Amygdala (tissue), 56 donors: ENCODE data around the gene TANGO2.

Source experiments
- DNase-seq, 56 donors: peaks; one replicate each; lab custom pipeline; 2025; lab: John Stamatoyannopoulos, UW

Gene TANGO2, protein sequence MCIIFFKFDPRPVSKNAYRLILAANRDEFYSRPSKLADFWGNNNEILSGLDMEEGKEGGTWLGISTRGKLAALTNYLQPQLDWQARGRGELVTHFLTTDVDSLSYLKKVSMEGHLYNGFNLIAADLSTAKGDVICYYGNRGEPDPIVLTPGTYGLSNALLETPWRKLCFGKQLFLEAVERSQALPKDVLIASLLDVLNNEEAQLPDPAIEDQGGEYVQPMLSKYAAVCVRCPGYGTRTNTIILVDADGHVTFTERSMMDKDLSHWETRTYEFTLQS

DNA sequence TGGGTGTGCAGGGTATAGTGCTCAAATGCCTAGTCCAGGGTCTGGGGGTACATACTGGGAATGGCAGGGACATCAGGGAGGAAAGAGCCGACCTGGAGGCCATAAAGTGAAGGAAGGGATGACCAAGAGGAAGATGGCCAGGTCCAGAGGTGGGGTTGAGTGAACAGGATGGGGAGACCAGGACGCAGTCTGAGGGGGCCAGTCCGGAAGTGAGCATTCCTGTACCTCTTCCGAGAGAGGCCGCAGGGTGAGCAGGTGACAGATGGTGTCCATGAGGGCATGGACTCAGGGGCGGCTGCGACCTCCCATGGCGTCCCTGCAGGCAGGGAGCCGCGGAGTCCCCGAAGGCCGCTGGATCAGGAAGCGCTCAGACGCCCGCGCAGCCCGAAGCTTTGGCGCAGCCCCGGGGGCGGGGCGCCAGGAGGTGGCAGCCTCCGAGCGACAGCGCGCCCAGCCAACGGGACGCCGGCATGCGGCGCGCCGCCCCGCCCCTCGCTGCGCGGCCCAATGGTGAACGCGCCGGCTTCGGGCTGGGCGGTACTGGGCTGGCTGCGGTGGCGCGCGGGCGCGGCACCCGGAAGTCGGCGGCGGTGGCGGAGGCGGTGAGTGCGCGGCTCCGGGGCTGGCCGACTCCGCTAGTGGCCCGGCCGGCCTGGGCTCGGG lies at the start of gene TANGO2:
TSS of gene TANGO2 (plus strand) at position 578 of the 663 bp plus-strand sequence. CDS start 15,689 bp downstream, outside the sequence.
- DNase-seq, result peak in 55 of 56 donors; percentile 44 to 95 (median 81)

DNA sequence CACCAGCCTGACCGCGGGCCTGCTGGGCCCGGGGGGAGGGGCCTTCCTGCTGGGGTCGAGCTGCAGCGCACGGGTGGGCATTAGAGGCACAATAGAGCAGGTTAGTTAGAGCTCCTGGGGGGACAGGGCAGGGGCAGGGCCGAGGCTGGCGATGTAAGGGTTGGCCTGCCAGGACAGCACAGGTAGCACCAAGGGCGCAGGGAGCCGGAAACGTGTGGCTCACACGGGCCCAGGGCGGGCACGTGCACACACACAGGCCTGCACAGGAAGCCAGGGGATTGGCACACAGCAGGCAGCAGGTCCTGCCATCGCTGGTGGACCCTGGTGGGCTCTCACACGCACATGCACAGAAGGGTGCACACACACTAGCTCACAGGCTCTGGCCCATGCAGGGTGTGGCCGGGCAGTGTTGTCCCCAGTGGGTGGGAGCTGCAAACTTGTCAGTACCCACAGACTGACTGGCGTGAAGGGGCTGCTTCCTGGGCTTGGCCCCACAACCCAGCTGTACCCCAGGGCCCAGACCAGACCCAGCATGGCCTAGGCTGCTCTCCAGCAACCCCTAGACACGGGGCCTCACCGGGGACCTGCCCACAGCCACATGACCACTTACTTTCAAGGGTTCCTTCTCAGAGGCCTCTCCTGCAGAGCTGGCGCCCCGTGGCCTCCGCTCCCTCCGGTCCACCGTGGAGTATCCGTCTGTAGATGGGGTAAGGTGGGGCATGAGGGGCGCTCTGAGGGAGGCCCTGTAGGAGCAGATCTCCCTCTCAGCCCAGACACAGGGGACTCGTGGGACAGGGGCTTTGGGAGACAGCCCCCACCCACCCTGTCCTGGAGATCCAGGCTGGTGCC lies 49.4 kb upstream of the TANGO2 start:
- no peak for DNase-seq

DNA sequence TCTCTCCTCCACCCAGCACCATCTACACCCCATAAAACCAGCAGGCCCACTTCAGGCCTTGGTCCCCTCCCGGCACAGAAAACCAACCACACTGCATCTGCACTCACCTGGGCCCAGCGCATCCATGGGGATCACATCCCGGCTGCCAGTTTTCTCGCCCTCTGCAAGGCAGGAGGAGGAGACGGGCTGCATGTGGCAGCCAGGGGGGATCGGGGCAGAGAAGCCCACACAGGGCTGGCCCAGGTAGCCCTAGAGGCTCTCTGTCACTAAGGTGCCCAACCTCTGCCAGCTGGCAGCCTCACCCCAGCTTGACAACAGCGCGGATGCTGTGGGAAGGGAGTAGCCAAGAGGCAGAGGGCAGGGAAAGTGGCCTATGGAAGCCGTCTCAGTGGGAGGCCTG lies 48.7 kb upstream of the TANGO2 start:
- DNase-seq, result no peak

DNA sequence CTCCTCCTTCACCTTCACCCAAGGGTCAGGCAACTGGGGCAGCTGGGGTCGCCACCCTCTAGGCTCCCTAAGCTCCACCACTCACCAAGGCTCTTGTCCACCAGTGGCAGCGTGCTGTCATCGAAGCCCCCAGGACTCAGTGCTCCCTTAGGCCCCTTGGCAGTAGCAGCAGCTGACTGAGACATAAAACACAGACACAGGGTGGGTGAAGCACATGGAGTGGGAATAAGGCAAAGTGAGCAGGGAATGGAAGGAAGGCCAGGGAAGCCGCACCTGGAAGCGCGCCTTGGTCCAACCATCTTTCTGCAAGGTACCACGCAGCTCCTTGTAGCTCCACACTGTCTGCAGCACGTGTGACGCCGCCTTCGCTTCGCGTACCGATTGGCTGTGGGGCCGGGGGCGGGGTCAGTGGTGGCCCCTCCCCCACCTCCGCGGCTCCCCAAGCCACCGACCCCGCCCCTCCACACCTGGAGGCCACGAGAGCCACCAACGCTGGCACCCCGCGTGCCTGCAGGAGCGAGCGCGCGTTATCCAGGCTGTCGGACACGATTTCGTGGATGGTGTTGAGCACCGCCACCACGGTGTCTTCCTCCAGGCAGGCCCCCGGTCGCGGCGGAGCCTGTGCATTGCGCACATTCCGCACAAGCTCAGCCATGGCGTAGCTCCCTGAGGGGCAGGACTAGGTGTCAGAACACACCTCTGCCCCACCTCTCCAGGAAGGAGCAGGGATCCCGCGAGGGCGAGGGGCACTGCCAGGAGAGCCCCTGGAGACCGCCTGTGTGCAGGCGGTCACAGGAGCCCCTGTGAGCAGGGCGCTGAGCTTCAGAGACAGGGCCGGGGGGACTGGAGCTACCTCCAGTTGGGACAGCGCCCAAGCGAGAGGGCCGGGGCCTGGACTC lies 48.0 kb upstream of the TANGO2 start:
- DNase-seq, result no peak

DNA sequence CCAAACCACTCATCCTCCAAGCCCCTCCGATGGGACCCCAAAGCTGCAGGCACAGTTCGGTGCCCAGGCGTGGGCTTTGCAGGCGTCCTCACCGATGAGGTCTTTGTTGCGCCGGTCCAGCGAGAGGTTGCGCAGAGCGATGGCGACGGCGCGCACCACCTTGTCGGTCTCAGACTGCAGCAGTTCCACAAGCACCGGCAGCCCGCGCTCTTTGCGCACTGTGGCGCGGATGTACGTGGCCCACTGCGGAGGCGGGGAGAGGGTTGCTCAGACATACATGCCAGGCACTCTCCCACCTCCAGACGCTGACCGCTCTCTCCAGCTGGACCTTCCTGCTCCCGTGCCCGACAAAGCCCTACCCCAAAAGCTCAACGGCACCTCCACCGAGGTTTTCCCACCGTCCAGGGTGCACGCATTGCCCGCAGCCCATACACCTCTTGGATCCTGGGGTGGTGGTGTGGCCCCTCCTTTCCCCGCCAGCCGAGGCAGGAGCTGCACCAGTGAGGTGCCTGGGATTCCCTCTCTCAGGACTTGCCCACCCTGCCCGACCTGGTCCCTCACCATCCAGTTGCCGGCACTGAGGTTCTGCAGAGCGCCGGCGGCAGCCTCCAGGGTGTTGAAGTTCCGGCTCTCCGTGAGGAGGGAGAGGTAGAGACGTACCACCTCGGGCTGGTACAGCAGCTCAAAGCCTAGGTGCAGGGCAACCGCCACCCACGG lies 47.2 kb upstream of the TANGO2 start:
- DNase-seq, result no peak

DNA sequence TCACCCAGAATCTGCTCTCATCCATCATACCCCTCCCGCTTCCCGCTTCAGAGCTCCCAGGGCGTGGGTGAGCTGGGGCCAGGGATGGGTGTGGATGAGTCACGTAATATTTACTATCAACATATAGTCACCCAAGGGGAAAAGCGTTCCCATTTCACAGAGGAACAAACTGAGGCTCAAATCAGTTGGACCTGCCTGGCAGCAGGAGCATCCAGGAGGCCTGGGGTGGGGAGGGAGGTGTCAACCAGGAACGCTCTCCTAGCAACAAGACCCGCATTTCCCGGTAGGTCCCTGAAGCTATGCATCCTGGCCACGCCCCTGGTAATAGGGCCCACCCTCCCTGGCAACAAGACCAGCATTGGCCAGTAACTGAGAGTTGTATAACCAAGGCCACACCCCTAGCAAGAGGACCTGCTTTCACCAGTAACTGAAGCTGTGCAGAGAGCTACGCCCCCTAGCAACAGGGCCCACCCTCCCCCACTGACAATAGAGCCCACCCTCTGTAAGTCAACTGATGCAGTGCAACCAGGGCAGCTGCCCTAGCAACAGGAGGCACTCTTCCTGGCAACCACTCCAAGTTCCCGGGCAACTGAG lies 46.5 kb upstream of the TANGO2 start:
- DNase-seq, result peak in 37 of 56 donors; percentile 12 to 71 (median 48)

DNA sequence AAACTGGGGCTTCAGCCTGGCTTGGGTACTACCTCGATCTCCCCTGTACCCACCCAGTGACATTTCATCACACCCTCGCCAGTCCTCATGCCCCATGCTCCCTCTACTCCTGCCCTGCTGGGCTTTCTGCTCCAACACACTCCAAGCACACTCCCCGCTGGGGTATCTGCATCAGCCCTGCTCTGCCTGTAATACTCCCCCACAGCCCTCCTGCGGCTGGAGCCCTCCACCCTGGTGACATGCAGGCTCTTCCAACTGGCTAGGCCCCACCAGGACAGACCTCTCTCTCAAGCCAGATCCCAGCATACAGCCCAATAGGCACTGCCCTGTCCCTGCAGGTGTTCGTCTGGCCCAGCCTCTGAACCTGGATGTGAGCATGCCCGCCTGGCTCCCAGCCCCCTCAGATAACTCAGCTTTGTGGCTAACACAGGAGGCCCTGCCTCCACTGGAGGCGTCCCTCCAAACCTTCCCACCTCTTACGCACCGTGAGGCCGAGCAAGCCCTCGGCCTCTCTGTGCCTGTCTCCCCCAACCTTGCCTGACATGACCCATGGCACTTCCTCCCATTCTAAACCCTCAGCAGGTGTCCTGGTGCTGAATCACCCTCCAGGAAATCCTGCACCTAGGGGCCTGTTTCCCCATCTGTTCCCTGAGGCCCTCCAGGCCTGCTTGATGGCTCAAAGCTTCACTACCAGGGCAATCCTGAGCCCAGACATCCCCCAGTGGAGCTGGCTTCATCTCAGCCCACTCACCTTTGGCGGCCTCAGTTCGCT lies 45.8 kb upstream of the TANGO2 start:
- DNase-seq, result no peak

DNA sequence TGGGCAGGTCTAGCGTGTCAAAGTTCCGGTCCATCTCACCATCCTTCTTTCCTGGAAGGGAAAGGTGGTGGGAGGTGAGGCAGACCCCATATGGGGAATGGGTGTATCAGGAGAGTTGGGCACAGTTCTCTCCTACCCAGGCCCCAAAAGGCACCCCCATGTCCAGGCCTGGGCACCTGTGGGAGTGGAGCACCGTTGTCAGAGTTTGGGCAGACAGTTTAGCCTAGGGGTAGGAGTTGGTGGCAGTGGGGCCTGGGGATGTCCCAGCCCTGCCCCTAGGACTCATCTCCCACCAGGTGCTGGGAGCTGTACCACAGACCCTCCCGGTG lies 45.2 kb upstream of the TANGO2 start:
- DNase-seq, result no peak

DNA sequence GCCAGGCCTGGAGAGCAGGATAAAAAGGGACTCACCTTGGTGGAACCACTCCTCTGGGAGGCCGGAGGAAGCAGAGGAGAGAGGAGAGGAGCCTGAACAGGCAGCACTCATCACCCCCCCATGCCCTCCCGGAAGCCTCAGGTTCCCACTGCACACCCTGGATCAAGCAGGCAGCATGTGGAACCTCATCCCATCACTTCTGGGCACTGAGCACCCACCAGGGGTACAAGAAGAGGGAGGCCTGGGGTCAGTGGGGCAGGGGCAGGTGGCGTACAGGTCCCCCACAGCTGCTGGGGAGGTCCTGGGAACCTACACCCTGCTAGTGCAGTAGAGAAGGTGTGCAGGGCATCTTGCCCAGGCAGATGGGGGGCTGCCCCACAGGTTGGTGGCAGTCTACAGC lies 44.2 kb upstream of the TANGO2 start:
- DNase-seq, result no peak

DNA sequence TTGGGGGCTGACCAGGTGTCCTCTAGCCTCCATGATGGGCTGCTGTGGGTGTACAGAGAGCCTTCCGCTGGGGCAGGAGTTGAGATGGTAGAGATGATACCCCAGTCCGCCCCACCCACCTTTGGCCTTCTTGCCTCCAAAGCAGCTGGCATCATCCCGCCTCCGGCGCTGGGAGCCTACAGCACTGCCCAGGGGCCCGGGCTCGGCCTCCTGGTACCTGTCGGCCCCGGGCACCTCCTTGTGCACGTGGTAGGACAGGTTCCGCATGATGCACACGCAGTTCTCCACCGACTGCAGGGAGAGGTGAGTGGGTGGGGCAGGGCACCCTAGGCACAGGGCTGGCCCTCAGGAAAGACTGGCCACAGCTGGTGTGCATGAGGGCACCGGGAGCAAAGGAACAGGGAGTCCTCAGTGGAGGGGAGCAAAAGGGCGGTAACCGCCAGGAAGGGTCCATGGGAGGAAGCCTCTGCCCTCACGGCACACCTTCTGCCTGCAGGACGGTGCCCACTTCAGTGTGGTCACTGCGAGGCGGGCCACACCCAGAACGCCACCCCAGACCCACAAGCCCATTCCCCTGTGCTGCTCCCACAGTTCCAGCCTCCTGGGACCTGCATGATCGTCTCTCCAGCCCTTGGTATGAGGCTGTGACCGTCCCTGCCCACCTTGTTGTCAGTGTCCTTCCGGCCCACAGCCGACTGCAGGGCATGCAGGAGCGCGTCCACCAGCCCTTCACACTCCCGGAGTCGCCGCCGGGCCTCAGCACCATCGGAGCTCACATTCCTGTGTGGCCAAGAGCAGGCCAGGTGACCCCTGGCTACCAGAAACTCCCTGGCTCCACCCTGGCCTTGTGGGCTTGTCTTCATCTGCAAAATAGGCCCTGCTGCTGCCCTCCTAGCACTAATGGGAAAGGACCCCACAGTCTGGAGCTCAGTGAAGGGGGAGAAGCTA lies 43.3 kb upstream of the TANGO2 start:
- no peak for DNase-seq

DNA sequence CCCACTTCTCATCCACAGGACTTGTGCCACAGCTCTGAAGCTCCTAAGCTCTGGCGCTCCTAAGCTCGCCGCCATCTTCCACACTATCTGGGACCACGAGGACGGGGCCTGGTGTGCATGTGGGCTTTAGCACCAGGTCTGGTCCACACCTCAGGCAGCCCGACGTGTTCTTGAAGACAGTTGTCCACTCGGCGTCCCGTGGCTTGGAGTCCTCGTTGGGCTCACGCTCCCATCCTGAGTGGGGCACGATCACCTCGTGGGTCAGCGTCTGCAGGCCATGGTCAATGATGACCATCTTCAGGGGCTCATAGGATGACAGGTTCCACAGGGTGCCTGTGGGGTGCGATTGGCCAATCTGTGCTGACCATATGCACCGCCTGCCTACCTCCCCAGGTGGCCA lies 42.2 kb upstream of the TANGO2 start:
- DNase-seq, result no peak

DNA sequence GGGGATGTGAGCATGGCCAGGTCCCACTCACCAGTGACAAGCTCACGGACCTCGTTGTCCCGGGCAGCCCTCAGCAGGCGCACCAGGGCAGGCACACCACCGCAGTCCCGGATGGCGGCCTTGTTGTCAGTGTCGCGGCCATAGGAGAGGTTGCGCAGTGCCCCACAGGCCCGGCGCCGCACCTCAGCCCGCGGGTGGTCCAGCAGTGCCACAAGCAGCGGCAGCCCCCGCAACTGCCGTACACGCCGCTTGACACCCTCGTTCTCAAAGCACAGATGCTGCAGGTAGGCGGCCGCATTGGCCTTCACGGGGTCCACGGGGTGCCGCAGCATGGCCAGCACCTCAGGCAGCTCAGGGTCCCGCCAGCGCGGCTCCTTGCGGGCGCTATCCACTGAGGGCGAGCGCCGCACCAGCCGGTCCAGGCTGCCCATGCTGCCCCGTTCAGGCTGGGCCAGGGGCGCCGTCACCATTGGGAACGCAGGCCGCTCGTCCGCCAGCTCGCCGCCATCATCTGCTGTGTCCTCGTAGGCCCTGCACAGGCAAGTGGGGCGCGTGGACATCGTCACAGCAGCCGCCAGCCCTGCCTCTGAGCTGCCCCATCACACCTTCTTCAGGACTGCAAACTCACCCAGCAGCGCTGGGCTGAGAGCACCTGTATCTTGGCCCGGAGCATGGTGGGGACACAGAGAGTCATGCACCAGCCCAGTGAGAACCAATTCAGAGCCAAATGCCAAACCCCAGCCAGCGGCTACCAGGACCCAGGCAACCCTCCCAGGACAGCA lies 41.0 kb upstream of the TANGO2 start:
- DNase-seq, result no peak

DNA sequence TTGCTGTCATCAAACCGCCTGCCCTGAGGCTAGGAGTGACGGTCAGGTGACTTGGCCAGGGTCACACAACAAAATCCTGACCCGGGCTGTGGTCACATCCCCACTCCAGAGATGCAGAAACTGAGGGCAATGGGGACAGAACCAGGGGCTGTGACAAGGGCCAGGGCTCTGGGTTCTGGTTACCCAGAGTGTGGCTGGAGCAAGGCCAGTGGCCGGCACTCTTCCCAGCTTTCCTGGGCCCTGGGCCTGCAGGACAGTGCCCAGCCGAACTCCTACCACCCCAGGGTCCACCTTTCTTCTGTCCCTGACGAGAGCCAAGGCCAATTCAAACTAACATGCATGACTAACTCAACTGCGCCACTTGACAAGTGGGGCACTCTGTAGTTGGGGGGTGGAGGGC lies 40.1 kb upstream of the TANGO2 start:
- no peak for DNase-seq

DNA sequence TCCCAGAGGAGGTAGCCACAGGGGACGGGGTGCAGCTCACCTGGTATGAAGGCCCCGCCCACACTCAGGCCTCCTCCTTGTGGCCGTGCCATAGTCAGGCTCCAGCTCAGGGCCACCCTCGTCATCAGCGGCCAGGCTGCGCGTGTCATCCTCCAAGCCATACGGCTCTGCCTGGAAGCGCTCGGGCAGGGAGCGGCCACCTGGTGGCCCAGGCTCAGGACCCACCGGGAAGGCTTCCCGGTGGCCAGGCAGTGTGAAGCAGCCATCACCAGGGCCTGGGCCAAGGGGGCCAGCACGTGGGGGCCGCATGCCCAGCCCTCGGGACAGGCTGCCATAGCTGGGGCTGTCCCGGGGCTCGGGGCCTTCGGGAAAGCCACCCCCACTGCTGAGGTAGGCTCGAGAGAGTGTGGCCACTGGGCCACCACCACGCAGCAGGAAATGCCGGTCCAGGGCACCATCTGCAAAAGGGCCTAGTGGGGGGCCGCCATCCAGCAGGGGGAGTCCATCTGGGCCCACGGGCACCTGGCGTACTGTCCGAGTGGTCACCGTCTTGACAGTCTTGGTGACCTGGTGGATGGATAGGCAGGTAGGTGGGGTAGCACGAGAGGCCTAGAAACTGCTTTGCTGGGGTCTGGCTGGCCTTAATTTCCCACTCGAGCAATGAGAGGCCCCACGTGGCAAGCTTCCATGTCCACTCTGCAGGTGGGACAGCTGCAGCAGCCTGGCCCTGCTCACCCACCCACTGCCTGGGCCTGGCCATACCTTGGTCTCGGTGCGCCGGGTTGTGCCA lies 39.5 kb upstream of the TANGO2 start:
- DNase-seq, result no peak

DNA sequence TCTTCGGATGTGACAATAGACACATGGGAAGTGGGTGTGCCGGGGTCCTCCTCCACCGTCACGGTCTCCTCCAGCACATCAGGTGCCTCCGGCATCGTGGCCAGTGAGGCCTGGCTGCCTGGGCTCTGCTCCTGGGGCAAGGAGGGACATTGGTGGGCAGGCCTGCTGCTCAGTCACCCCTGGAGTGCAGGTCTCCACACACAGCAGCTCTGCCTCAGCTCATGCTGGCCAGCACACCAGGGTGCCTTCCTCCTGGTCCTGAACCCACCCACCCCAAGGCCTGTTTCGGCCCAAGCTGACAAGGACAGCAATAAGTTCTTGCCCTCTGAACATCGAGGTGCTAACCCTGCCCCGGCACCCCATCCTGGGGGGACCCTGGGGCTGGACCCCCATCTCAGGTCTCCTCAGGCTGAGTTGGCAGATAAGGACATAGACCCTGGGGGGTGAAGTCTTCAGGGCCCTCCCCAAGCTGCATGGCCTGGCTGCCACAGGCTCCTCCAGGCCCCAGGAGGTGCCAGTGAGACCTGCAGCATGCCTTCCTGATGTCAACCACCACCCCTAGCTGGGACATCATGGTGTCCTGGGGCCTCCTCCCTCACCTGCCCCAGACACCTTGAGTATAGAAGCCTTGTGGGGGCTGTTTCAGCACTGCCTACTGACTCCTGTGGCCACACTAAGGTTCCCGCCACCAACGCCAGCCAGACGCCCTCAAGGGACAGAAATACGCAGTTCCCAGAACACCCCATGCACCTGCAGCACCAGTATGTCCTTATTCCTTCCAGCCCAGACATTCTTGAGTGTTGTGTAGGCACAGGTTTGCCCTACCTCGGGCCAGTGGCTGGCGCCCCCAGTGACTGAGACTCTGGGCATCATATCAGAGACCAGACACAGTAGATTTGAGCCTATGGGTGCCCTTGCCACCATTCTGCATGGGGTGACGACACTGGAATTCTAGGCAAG lies 38.7 kb upstream of the TANGO2 start:
- no peak for DNase-seq
